Parathyroid adenoma (tissue), 2 donors: ENCODE results near the gene DYNLT1.

Source experiments
- H2AFZ ChIP-seq: fragments of 300-600 bp; sonication (generic); one replicate; pipeline ENCODE4 v1.7.0; 2017; ENCODE audit warnings: antibody characterized with exemption, mild to moderate bottlenecking
- H3K27ac ChIP-seq: fragments of 300-600 bp; sonication (generic); one replicate; pipeline ENCODE4 v1.7.0; 2017
- H3K27me3 ChIP-seq: fragments of 300-600 bp; sonication (generic); one replicate; pipeline ENCODE4 v1.7.0; 2017; ENCODE audit warnings: low read length; ENCODE audit not compliant: control insufficient read depth, insufficient read depth
- H3K36me3 ChIP-seq: fragments of 300-600 bp; sonication (generic); one replicate; pipeline ENCODE4 v1.7.0; 2017; ENCODE audit warnings: low read length; ENCODE audit not compliant: control insufficient read depth, insufficient read depth
- H3K4me1 ChIP-seq: fragments of 300-600 bp; sonication (generic); one replicate; pipeline ENCODE4 v1.7.0; 2017; ENCODE audit warnings: control low read depth
- H3K4me2 ChIP-seq: fragments of 300-600 bp; sonication (generic); one replicate; pipeline ENCODE4 v1.7.0; 2017; ENCODE audit warnings: low read length
- H3K4me3 ChIP-seq: fragments of 300-600 bp; sonication (generic); one replicate; pipeline ENCODE4 v1.7.0; 2017; ENCODE audit warnings: low read depth, low read length
- H3K79me2 ChIP-seq: fragments of 300-600 bp; sonication (generic); one replicate; pipeline ENCODE4 v1.7.0; 2017; ENCODE audit warnings: control low read depth
- H3K9ac ChIP-seq: fragments of 300-600 bp; sonication (generic); one replicate; pipeline ENCODE4 v1.7.0; 2017; ENCODE audit warnings: mild to moderate bottlenecking
- H3K9me3 ChIP-seq: fragments of 300-600 bp; sonication (generic); one replicate; pipeline ENCODE4 v1.7.0; 2017; ENCODE audit warnings: low read length; ENCODE audit not compliant: control insufficient read depth
- CTCF ChIP-seq: fragments of 300-600 bp; sonication (generic); IDR thresholded peaks from one replicate; pipeline ENCODE4 v1.7.0; 2017; ENCODE audit warnings: antibody characterized with exemption, mild to moderate bottlenecking
- donor health status: primary hyperparathyroidism.

Gene DYNLT1

GRCh38 chr6:158586652-158587051 is 57.9 kb downstream of the DYNLT1 start:
- no peaks in the 10 kb centered on the region for H3K4me1 ChIP-seq
- no peak overlapping the region for H3K4me2 ChIP-seq
- H2AFZ ChIP-seq: no peak overlapping the region
- no peaks in the 10 kb centered on the region for H3K27me3 ChIP-seq
- no peak overlapping the region for H3K9ac ChIP-seq
- no peaks in the 10 kb centered on the region for H3K36me3 ChIP-seq
- no peak overlapping the region for H3K4me3 ChIP-seq
- no peak overlapping the region for H3K27ac ChIP-seq
- TF ChIP-seq CTCF: no peak
- H3K9me3 ChIP-seq: no peaks in the 10 kb centered on the region
- H3K79me2 ChIP-seq: peaks cover 5% of the 10 kb centered on the region
